GM12872 (cell line): Measurements from ENCODE around the gene PKD2L2.

Source experiments
- CTCF ChIP-seq: IDR thresholded peaks from 3 replicates; pipeline ENCODE4 v1.5.1; 2011; ENCODE audit warnings: low read depth, mild to moderate bottlenecking, low read length, moderate library complexity; ENCODE audit not compliant: insufficient read depth

The PKD2L2 gene

GRCh38 chr5:137975208-137975607 lies 86.0 kb downstream of the PKD2L2 start:
- no peak for TF ChIP-seq CTCF

DNA sequence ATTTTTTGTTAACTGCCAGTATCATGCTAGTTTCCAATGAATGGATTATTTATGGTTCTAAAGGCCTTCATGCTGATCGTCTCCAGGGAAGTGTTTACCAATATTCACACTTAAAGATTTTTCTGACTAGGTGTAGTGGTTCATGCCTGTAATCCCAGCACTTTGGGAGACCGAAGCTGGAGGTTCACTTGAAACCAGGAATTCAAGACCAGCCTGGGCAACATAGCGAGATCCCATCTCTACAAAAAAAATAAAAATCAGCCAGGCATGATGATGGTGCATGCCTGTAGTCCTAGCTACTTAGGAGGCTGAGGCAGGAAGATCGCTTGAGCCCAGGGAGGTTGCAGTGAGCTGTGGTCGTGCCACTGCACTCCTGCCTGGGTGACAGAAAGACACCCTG lies 100.2 kb downstream of the PKD2L2 start:
- TF ChIP-seq CTCF = no peak
